Measurements from ENCODE around the gene PNKD.

GRCh38 chr2:218334531-218334930 is 64.2 kb downstream of the PNKD start:
- no peak for TF ChIP-seq FOXM1 (IDR thresholded peaks at IDR 0.05; ENCODE audit: borderline replicate concordance, low read depth)
- no peak for TF ChIP-seq USF1 (IDR thresholded peaks at IDR 0.05)
- no peak for TF ChIP-seq RAD21 (IDR thresholded peaks at IDR 0.05; ENCODE audit: low read depth)
- TF ChIP-seq REST (IDR thresholded peaks at IDR 0.05; ENCODE audit: low read depth), result no peak
- no peak for TF ChIP-seq TCF12 (IDR thresholded peaks at IDR 0.05; ENCODE audit: low read depth)
- TF ChIP-seq YY1 (IDR thresholded peaks at IDR 0.05; ENCODE audit: low read depth), result no peak
- TF ChIP-seq CEBPB (IDR thresholded peaks at IDR 0.05), result no peak
- no peak for TF ChIP-seq MAX (IDR thresholded peaks at IDR 0.05)
- TF ChIP-seq NFIC (IDR thresholded peaks at IDR 0.05), result no peak
- no peak for TF ChIP-seq TAF1 (IDR thresholded peaks at IDR 0.05; ENCODE audit: low read depth)
